Neural cell (in vitro differentiated cells): ENCODE results near the gene SH3GL1. TPM values are rescaled to one million over a fixed set of nuclear protein-coding genes. Genes with fewer than 3 reads are reported as not detected.

Source experiments
- H2AFZ ChIP-seq: fragments of 200-600, 300-800 bp; sonication (generic), shearing (Covaris generic); 2 replicates; pipeline ENCODE4 v1.6.0; 2014; ENCODE audit warnings: low read depth, mild to moderate bottlenecking, antibody characterized with exemption, low read length, moderate library complexity
- H3F3A ChIP-seq: fragments of 200-600 bp; shearing (Covaris generic); 2 replicates; pipeline ENCODE4 v1.6.1; 2016; ENCODE audit warnings: mild to moderate bottlenecking, moderate library complexity, mixed read lengths, antibody characterized with exemption, low read length; ENCODE audit not compliant: insufficient read depth, poor library complexity, severe bottlenecking
- H3K27ac ChIP-seq: fragments of 200-600, 300-800 bp; sonication (generic), shearing (Covaris generic); 2 replicates; pipeline ENCODE4 v1.5.1; 2014; ENCODE audit warnings: mild to moderate bottlenecking, low read length, moderate library complexity
- H3K27me3 ChIP-seq: fragments of 300-800, 200-600 bp; sonication (generic), shearing (Covaris generic); 2 replicates; pipeline ENCODE4 v1.6.0; 2014; ENCODE audit warnings: mild to moderate bottlenecking, low read depth, low read length, moderate library complexity; ENCODE audit not compliant: insufficient read depth
- H3K36me3 ChIP-seq: fragments of 300-800, 200-600 bp; sonication (generic), shearing (Covaris generic); 2 replicates; pipeline ENCODE4 v1.5.1; 2014; ENCODE audit warnings: mild to moderate bottlenecking, antibody characterized with exemption, low read length, moderate library complexity; ENCODE audit not compliant: insufficient read depth
- H3K4me2 ChIP-seq: fragments of 300-800, 200-600 bp; sonication (generic), shearing (Covaris generic); 2 replicates; pipeline ENCODE4 v1.6.0; 2014; ENCODE audit warnings: mild to moderate bottlenecking, low read length
- H3K4me3 ChIP-seq: fragments of 300-800, 200-600 bp; sonication (generic), shearing (Covaris generic); 2 replicates; pipeline ENCODE4 v1.5.1; 2014; ENCODE audit warnings: mild to moderate bottlenecking, low read length, moderate library complexity
- H3K79me2 ChIP-seq: fragments of 200-600 bp; shearing (Covaris generic); replicated peaks from 2 replicates; pipeline ENCODE4 v1.6.0; 2014; ENCODE audit warnings: mild to moderate bottlenecking, low read length, moderate library complexity; ENCODE audit not compliant: insufficient read depth
- H3K9ac ChIP-seq: fragments of 300-800, 200-600 bp; sonication (generic), shearing (Covaris generic); 2 replicates; pipeline ENCODE4 v1.6.1; 2016; ENCODE audit warnings: mild to moderate bottlenecking, low read length, mixed read lengths
- H3K9me2 ChIP-seq: fragments of 200-600 bp; shearing (Covaris generic); 2 replicates; pipeline ENCODE4 v1.6.1; 2016; ENCODE audit warnings: mild to moderate bottlenecking, low read length, mixed read lengths; ENCODE audit not compliant: insufficient read depth
- H3K9me3 ChIP-seq: fragments of 200-600, 300-800 bp; sonication (generic), shearing (Covaris generic); 2 replicates; pipeline ENCODE4 v1.6.1; 2016; ENCODE audit warnings: mild to moderate bottlenecking, mixed run types, low read length, moderate library complexity, mixed read lengths
- H4K20me1 ChIP-seq: fragments of 200-600 bp; shearing (Covaris generic); 2 replicates; pipeline ENCODE4 v1.6.1; 2016; ENCODE audit warnings: mild to moderate bottlenecking, mixed run types; ENCODE audit not compliant: insufficient read depth
- CTCF ChIP-seq: fragments of 450-650 bp; IDR thresholded peaks from 2 replicates; pipeline ENCODE4 v1.5.1; 2014; ENCODE audit warnings: antibody characterized with exemption, mild to moderate bottlenecking, moderate library complexity; ENCODE audit not compliant: poor library complexity, severe bottlenecking
- EP300 ChIP-seq: fragments of 450-650 bp; conservative IDR thresholded peaks from 2 replicates; pipeline ENCODE4 v1.6.1; 2014; ENCODE audit warnings: antibody characterized with exemption, mild to moderate bottlenecking, moderate library complexity; ENCODE audit not compliant: poor library complexity, severe bottlenecking
- EZH2 ChIP-seq: fragments of 200-600, 300-800 bp; shearing (Covaris generic), sonication (generic); IDR thresholded peaks from 2 replicates; pipeline ENCODE4 v1.6.1; 2014; ENCODE audit warnings: antibody characterized with exemption, low read length, borderline replicate concordance, mild to moderate bottlenecking; ENCODE audit not compliant: insufficient read depth, poor library complexity, severe bottlenecking
- MXI1 ChIP-seq: fragments of 450-650 bp; conservative IDR thresholded peaks from 2 replicates; pipeline ENCODE4 v1.6.1; 2014; ENCODE audit warnings: antibody characterized with exemption, mild to moderate bottlenecking; ENCODE audit not compliant: poor library complexity, severe bottlenecking
- POLR2AphosphoS5 ChIP-seq: IDR thresholded peaks from 2 replicates; pipeline ENCODE4 v1.6.1; 2012
- TAF1 ChIP-seq: IDR thresholded peaks from 2 replicates; pipeline ENCODE4 v1.6.1; 2012; ENCODE audit warnings: low read depth
- polyA plus RNA-seq: library from polyadenylated mRNA; depleted of rRNA; stranded (reverse); fragments of >200 nt; gene quantifications from 2 replicates; pipeline ENCODE4 v1.2.3, GENCODE V29; 2014
- TF ChIP-seq, protein P1 (sequence below): IDR thresholded peaks from 2 replicates; pipeline ENCODE4 v1.6.1; 2012; ENCODE audit warnings: borderline replicate concordance

Gene SH3GL1
- polyA plus RNA-seq, 1 donor from 2014 or later: 25.2 TPM

DNA sequence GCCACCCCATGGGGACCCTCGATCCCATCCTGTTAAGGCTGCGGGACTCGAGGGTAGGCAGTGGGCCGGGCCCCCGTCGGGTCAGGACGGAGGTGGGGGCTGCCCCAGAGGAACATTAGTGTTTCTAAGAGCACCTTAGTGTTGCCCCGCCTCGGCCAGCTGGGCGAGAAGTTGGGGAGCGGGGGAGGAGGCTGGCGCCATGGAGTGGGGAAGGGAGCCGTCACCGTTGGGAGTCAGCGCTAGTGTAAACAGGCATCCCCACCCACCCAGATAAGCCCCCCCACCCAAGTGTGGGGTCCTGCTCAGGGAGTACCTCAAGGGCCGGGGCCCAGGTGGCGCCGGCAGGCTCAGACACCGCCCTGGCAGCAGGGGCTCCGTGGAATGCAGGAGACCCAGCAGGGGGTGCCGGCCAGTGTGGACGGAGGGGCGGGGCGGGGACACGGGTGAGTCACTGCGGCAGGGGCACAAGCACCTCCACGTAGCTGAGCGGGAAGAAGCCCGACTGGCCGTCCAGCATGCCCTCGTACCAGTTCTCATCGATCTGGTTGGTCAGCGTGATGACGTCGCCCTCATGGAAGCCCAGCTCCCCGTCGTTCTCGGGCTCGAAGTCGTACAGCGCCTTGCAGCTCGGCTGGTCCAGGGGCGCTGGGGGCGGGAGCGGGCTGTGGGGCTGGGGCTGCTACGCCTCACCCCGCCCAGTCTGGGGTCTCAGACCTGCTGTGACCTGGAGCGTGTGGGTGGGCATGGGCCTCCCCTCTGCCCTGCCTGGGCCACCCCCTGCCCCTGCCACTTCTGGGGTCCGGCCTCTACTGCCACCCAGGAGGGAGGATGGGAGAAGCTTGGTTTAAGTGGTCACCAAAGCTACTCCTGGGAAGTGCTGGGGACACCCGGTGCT lies 38.9 kb downstream of the SH3GL1 start:
- no peaks in the 10 kb centered on the region for H3K79me2 ChIP-seq
- no peak overlapping the region for H3K9ac ChIP-seq
- no peaks in the 10 kb centered on the region for H3K9me3 ChIP-seq
- H2AFZ ChIP-seq: no peak overlapping the region
- peak; percentile 24 for TF ChIP-seq POLR2AphosphoS5
- TF ChIP-seq EZH2: no peak
- H3K4me2 ChIP-seq: no peak overlapping the region
- H3K27me3 ChIP-seq: no peaks in the 10 kb centered on the region
- H3K9me2 ChIP-seq: no peaks in the 10 kb centered on the region
- H3F3A ChIP-seq: no peaks in the 10 kb centered on the region
- H4K20me1 ChIP-seq: no peaks in the 10 kb centered on the region
- no peak overlapping the region for H3K27ac ChIP-seq
- no peaks in the 10 kb centered on the region for H3K36me3 ChIP-seq
- H3K4me3 ChIP-seq: no peak overlapping the region

DNA sequence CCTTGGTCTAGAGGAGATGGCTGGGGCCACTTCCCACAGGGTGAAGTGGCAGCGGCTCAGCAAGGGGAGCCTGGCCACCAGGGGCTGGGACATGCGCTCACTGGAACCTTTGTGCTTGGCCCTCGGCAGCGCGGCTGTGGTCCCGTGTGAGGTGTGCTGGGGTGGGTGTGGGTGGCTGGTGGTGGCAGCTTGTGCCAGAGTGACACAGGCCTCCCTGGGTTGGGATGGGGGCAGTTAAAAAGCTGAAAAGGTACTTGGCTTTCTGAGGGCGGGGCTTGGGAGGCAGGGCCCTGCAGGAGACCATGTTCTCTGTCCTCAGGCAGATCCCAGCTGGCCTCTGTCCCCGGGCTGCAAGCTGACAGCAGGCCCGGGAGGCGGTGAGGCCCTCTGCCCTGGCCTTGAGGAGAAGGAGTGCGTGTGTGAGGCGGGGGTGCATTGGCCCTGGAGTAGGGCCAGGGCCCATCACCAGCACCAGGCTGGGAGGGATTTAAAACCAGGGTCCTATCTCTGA lies 39.7 kb downstream of the SH3GL1 start:
- Histone ChIP-seq H3K4me2 (no peak overlapping the region), H3K27me3 (no peaks in the 10 kb centered on the region), H3K79me2 (no peaks in the 10 kb centered on the region), H3F3A (no peaks in the 10 kb centered on the region), H3K27ac (no peak overlapping the region), H3K9me2 (no peaks in the 10 kb centered on the region), H3K4me3 (no peak overlapping the region), H4K20me1 (no peaks in the 10 kb centered on the region), H3K36me3 (no peaks in the 10 kb centered on the region), H3K9ac (no peak overlapping the region), H2AFZ (no peak overlapping the region), H3K9me3 (no peaks in the 10 kb centered on the region)
- TF ChIP-seq CTCF (no peak), POLR2AphosphoS5 (no peak), EZH2 (no peak), MXI1 (no peak), TAF1 (no peak), EP300 (no peak)
- TF ChIP-seq, protein P1, sequence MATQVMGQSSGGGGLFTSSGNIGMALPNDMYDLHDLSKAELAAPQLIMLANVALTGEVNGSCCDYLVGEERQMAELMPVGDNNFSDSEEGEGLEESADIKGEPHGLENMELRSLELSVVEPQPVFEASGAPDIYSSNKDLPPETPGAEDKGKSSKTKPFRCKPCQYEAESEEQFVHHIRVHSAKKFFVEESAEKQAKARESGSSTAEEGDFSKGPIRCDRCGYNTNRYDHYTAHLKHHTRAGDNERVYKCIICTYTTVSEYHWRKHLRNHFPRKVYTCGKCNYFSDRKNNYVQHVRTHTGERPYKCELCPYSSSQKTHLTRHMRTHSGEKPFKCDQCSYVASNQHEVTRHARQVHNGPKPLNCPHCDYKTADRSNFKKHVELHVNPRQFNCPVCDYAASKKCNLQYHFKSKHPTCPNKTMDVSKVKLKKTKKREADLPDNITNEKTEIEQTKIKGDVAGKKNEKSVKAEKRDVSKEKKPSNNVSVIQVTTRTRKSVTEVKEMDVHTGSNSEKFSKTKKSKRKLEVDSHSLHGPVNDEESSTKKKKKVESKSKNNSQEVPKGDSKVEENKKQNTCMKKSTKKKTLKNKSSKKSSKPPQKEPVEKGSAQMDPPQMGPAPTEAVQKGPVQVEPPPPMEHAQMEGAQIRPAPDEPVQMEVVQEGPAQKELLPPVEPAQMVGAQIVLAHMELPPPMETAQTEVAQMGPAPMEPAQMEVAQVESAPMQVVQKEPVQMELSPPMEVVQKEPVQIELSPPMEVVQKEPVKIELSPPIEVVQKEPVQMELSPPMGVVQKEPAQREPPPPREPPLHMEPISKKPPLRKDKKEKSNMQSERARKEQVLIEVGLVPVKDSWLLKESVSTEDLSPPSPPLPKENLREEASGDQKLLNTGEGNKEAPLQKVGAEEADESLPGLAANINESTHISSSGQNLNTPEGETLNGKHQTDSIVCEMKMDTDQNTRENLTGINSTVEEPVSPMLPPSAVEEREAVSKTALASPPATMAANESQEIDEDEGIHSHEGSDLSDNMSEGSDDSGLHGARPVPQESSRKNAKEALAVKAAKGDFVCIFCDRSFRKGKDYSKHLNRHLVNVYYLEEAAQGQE: no peak
